Stimulated activated CD4-positive, alpha-beta T cell treated with anti-CD3 and anti-CD28 coated beads, Interleukin-2, amount 100 ng/mL, for 24 hours (primary cell): ENCODE measurements around the gene PRKAG2.

Experiments
- DNase-seq, 2 donors: peaks; one replicate each; pipeline ENCODE4 v3.0.0-alpha.2; 2020

Gene PRKAG2

DNA sequence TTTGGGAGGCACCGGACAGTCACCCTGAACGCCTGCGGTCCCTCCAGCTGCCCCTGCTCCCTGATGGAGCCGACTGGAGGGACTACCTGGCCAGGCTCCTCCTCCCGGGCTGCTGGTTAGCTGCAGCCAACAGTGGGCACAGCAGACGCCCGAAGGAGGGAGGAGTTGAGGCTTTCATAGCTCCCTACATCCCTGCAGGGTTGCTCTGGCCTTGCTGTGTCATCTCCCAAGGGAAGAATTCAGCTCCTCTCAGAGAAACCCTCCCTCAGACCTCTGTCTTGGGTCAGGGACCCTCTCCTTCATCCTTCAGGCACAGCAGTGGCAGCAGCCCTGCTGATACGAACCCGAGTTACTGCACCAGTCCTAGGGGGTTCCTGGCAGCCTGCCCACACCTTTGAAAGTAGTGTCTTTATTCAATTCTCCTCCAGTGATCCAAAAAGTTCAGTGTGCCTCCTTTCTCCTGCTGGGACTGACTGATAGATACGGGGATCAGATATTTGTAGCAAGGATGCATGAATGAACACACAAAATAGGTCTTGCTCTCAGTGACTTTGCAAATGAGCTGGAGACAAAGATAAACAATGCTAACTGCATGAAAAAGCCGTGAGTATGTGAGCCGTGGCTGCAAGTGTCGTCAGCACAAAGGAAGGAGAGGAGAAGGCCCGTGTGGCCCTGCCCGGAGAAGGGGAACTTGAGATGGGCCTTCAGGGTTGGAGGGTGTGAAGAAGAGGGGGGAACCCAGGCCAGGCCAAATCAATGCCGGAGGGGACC lies 136.6 kb downstream of the PRKAG2 start:
- no peak for DNase-seq

DNA sequence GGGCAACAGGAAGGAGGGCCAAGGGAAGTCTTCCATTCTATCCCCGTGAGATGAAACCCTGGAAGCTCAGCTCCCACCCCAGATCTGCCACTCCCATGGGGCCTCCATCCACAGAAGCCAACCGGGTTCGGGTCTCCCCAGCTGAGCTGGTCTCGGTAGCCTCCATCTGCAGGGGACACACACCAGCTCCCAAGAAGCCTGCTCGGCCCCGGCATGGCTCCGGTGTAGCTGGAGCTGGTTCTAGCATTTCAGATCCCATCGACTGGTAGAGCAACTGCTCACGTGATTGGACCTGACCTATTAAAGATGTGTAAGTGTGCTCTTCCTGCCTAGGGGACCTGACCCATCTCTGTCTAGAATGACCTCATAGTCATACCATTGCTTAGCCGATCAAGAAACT lies 138.0 kb downstream of the PRKAG2 start:
- DNase-seq, result no peak

DNA sequence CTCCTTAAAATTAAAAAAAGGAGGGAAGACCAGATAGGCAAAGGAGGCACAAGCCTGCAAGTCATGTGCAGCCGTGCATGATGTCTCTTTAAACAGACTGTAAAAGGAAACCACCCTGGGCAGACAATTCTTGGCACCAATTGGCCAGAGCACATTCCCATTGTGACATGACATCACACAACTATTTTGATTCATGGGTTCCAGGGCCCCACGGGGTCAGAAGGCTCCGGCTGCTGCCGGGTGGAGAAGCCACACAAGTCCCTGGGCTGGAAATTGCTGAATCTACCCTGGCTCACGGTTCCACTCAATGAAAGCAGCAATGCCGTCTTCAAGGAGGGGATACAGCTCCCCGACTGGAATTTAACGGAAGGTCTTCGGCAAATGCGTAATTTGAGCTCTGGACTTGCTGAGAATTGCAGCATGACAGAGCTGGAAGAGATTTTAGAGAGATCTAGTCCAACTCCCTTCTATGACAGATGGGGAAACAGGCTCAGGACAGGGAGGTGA lies 140.5 kb downstream of the PRKAG2 start:
- no peak for DNase-seq

DNA sequence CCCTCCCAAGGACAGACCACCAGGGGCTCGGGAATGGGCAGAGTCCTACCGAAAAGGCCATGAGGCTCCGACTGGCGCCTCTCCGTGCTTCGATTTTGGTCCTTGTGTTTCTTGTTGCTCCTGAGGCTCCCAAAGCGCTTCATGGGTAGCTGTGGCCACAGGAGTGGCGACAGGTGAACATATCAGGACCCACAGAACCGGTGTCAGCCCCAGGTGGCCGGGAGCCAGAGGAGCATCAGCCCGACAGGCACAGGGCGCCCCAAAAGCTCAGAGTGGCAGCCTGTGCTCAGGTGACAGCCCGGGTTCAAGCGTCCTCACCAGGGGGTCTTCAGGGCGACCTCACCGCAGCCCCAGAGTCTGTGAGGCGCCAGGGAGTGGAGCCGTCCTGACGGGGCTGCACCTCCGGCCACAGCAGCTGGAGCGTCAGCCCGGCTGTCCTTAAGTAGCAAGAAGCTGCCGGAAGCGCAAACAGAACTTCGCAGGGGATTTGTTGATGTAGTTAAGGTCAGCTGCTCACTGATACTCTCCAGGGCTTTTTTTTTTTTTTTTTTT lies 141.0 kb downstream of the PRKAG2 start:
- no peak for DNase-seq

DNA sequence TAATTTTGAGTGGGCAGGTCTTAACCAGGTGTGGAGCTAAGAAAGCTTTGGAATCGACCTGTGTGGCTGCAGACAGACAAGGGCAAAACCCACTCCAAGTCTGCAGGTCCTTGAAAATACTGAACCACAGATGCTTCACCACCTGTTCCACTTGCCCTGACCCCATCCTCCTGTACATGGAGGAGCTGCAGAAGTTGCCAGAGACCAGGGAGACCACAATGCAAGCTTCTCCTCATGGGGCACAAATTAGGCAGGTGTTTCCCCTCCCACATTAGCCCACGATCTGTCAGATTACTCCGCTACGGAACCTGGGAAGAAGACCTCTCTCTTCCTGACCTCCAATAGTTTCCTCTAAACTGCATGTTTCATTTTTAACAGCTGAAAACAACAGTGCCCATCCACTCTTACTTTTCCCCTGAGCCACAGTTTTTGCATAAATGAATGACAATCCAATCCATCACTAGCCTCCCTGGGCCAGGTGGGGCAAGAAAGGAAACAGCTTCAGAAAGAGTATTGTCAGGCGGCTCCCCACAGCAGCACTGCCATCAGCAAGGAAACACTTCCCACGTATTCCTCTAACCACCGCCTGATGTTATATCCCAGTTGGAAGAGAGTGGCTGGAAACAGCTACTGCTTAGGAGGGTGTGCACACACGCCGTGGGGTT lies 141.6 kb downstream of the PRKAG2 start:
- DNase-seq, result no peak

DNA sequence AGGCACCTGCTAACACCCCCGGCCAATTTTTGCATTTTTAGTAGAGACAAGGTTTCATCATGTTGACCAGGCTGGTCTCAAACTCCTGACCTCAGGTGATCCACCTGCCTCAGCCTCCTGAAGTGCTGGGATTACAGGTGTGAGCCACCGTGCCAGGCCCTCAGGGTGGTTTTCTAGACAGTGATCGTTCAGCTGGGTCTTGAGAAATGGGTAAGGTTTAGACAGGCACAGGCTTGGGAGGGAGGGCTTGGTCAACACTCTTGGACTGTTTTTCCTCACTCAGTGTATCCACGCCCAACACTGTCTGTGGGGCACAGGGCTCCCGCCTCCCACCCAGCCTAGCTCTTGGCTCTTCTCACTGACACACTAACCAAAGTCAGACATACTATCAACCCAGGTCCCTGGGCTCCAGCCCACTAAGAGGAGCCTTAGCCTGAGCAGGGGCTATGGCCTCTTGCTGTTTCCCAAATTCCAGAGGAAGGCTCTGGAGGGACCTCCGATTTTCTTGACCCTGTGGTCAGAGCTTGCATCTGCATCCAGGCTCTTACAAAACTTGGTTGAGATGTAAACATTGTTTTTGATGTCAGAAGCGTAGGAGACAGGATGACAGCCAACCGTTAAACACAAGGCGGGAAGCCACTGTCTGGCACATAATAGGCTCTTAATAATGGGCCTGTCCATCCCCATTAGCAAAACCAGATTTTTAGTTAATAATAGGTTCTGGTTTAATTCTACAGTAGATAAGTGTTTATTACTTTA lies 143.9 kb downstream of the PRKAG2 start:
- DNase-seq, result no peak

DNA sequence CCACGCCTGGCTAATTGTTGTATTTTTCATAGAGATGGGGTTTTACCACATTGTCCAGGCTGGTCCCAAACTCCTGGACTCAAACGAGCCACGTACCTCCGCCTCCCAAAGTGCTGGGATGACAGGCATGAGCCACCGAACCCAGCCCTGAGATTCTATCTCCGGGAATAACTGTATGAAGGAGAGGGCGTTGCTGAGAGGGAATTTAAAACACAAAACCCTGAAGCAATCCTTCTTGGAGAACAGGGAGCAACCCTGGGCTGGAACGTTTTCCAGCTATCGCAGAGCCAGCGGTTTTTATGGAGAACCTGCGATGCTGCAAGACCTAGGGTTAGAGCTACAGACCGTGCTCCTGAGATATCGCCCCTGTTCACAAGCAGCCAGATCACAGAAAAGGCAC lies 144.6 kb downstream of the PRKAG2 start:
- DNase-seq, result no peak

DNA sequence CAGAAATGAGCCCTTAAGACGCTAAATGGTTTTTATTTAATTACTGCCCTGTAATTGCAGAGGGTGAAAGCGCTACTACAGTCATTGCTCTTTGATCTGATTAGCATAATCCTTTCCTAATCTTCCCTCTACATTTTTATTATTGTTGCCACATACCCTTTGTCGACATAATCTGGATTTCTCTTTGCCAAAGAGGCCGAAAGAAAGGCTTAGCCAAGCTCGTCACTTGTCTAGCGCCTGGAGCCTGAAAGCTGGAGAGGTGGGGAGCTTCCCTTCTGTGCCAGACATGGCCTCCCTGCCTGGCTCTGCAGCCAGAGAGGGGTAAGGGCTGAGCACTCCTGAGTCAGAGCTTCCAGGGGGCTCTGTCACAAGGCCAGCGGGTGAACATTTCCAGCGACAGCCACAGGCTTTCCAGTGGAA lies 145.9 kb downstream of the PRKAG2 start:
- DNase-seq, result no peak

DNA sequence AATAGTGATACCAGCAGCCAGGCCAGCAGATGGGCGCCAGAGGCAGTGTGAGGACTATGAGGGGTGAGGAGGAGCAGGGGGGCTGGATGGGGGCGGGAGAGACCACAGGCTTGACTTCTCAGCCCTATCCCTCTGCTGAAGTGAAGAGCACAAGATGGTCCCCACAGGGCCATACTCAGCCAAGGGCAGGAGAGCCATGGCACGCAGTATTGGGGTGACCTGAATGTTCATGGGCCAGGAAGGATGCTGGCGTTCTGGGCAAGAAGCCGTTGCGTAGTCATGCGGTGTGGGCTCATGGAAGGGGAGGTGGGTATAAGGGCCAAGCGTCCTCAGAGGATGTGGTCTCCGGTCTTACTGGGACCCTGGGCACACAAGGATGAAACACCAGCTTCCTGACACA lies 146.3 kb downstream of the PRKAG2 start:
- no peak for DNase-seq

DNA sequence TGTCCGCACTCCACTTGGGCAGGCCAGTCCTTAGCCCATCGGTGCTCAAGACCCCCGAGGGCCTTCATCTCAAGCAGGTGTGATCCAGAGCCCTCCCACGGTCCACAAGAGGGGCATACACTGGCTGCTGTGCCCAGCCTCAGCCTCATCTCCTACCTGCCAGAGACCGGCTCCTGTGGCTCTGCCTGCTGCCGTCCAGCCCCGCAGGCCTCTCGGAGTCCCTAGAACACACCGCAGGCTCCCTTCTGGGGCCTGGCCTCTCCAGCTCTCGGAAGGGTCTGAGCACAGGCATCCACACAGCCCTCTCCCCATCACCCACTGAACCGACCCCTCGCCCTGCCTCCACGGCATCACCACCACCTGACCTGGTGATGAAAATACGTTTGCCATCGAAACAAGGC lies 147.4 kb downstream of the PRKAG2 start:
- no peak for DNase-seq

DNA sequence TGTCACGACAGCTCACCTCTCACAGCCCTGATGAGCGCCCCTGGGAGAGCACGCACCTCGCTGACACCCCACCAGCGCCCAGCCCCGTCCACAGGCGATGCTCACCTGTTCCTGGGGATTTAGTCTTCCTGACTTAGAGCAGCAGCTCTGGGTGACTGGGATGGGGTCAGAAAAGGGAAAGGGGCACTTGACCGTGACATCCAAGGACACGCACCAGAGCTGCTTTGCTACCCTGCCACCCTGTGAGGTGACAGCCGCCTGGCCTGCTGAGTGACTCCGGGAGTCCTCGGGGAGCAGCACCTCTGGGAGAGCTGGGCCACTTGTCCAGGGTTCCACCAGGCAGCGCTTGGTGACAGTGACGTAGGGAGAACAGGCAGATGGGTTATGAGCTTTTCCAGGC lies 148.2 kb downstream of the PRKAG2 start:
- DNase-seq, result no peak

DNA sequence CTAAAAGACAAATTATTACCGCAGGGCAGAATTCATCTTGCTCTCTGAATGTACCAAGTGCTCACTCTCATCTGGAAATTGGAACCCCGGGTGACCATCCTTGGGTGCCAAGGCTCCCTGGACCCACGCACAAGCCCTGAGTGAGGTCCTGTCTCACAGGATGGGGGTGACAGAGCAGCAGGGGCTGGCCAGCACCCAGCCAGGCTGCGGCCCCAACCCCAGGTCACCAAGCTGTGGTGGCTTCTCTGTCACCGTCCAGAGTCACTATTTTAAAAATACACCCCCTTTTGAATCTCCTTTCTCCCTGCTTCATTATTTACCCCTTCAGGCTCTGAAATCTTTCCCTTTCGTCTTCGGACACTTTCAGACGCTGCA lies 148.6 kb downstream of the PRKAG2 start:
- no peak for DNase-seq

DNA sequence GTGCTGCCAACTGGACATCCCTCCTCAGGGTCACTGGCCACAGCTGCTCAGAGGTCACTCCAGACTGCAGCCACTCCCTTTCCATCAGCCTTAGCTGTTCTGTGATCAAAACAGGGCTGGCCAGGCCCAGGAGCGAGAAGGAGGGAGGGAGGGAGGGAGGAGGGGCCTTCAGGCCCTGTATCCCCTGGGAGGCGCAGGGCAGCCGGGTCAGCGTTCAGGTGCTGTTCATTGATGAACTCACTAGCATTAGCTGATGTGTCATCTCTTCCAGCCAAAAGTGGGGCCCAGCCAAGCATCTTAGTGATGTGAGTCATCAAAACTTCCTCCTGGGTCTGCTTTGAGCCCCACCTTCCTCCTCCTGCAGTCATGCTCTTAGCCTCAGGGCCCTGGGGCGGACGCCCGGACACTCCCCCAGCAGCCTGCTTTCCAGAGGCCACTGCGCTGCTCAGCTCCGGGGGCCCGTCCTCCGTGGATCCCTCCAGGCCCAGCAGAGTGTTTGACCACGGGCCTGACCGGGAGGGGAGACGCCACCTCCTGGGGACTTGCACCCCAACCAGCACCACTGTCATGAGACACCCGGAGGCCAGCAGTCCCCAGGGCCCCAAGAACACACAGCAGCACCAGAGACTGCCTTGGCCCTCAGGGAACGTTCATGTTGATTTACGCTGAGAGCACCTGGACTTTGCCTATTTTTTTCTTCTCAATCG lies 149.2 kb downstream of the PRKAG2 start:
- DNase-seq, result peak; percentile 57 to 65

DNA sequence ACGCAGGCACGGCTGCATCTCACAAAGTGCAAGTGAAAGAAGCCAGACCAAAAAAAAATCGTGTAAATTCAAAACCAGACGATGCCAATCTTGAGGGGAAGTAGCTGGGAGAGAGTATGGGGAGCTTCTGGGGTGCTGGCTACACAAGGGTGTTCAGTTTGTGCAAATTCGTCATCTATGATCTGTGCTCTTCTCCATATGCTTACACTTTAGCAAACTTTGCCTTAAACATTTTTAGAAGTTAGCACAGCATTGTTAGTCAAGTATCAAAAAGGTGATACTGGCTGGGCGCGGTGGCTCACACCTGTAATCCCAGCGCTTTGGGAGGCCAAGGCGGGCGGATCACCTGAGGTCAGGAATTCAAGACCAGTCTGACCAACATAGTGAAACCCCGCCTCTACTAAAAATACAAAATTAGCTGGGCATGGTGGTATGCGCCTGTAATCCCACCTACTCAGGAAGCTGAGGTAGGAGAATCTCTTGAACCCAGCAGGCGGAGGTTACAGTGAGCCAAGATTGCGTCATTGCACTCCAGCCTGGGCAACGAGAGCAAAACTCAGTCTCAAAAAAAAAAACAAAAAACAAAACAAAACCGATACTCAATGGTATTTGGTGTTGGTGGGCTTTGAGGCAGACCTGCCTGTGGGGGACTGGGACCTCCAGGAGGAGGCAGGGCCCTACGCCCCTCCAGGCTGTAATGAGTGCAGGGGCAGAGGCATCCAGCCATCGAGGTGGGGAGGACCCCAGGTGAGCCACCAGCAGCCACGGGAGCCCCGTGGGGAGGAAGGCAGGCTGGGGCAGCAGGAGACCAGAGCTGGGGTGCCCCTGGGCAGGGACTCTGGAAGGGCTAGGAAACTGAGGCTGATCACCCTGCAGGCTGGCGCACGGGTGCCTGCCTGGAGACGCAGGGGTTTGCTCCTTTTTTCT lies 150.0 kb downstream of the PRKAG2 start:
- DNase-seq, result no peak

DNA sequence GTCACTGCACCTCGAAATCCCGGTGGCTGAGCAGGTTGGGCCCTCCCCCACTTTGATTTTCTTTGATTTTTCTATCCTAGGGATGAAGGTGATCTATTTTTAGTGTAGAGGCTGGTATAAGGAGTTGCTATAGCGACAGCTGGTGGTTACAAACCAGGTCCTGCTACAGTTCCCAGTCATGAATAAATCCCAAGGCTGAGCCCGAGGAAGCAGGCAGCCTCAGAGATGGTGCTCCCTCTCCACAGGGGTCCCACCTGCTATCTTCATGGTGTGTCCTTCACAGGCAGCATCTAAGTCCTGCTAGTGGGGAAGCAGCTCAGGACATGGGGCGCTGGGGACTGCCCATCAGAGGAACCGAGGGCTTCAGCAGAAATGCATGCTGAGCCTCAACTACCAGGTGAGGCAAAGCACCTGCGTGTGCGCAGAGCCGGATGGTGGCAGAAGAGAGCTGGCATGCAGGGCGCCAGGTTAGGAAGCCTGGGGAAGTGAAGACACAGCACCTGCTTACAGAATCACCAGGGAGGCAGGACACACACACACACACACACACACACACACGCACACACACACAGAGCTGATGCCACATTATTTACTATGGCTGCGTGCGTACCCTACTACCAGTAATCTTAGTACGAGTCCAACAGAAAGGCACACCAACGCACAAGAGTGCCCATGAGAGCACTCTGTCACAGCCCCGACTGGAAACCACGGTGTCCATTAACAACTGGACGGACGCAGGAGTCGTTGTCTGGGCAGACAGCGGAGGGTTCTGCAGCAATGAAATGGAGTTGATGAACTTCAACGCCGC lies 150.9 kb downstream of the PRKAG2 start:
- DNase-seq, result no peak

DNA sequence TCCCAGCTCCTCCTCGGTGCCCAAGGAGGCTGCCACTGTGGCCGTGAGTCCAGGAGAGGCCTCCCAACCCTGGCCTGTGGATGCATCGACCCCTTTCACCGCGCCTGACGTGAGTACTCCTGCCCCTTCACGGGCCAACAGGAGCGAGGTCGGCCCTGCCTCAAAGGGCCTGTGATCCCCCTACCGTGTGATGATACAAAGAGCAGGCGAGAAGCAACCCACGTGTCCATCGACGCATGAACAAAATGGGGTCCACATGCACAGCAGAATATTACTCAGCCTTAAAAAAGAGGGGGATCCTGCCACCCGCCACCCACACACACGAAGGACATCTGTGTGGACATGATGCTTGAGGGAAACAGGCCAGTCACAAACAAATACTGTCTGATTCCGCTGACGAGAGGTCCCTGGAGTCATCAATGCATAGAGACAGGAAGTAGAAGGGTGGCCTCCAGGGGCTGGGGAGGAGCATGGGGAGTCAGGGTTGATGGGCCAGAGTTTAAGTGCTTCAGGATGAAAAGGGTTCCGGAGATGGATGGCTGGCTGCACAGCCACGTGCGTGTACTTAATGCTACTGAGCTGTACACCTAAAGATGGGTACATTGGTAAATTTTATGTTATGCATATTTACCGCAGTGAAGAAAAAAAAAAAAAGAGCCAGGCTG lies 151.9 kb downstream of the PRKAG2 start:
- DNase-seq, result no peak

DNA sequence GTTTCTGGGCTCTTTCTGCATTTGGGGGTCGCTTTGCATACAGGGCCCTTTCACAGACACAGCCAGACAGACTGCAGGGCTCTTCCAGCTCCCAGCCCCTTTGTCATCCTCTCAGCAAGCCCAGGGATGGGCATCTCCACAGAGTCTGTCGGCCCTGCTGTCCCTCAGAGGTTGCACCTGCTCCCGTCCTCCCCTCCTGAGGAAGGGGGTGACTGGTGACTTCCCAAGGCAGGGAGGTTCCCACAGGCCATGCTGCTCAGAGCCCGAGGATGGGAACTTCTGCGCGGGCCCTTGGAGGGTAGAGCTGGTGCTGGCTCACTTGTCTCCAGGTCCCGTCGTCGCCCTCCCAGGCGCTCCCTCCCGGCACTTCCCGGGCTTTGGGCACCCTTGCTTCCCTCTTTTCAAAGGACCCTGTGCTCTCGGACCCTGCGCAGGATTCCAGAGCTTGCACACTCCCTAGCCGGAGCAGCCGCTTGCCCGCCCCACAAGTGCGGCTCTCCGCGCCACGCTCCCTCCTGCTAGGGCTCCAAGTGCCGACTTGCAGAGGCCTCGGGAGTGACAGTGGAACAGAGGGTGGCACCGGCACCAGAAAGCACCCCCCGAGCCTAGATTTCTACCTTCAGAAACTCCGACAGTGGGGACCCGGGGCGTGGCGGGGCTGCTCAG lies 152.5 kb downstream of the PRKAG2 start:
- DNase-seq, result no peak

DNA sequence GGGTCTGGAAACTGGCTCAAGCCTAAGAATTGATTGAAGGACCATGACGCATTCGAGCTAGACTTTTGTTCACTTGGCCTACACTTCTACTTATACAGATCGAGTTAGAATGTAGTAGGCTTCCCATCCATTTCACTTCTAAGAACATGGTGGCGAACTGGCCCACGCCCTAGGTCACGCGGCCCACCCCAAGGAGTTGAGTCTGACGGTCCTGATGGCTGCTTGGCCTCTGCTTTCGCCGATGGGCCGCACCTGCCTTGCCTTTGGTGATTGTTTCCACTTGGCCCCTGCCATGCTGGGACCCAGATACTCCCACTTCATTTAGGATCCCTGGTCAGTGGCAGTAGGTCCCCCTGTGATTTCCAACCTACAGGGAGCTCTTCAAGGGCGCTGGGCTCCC lies 153.6 kb downstream of the PRKAG2 start:
- no peak for DNase-seq

DNA sequence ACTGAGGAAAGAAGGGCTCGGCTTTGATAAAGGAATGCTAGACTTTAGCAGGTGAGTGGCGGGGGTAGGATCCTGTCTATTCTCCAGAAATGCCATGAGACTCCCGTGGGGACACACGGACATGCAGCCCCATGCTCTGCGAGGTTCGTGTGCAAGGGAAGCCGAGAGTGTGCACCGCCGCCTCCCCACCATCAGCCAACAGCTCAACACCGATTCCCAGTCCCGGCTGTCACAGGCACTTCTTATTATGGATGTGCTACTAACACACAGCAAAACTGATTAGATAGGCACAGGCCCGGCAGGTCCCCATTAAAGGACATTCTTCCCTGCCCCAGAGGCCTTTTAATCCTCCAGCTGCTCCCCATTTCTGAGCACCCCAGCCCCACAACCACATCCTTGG lies 154.4 kb downstream of the PRKAG2 start:
- DNase-seq, result no peak

DNA sequence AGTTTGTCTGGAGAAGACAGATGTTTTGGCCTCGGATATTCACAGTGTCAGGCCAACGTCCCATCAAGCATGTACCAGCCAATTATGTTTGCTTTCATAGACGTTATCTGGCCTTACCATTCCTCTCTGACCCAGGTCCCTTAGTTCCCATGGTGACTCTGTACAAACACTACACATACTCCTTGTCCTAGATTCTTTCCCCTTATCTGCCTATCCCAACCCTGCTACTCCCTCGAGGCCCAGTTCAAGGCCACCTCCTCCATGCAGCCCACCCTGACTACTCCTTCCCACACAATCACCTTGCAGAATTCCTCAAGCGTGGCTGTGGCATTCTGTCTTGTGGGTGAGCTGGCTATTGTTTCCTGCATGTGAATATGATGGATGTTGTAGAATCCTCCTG lies 155.2 kb downstream of the PRKAG2 start:
- no peak for DNase-seq
